Measurements from ENCODE around the gene ARFRP1. TPM values are rescaled to one million over a fixed set of nuclear protein-coding genes. Genes with fewer than 3 reads are reported as not detected.
"Not testable (repeated sequence)": the region's sequence is repeated elsewhere in the genome, so short reads cannot be mapped to it uniquely, and the experiment has no call there.

ARFRP1 gene
- total RNA-seq, 1 donor from 2014 or later: 31.1 TPM

DNA sequence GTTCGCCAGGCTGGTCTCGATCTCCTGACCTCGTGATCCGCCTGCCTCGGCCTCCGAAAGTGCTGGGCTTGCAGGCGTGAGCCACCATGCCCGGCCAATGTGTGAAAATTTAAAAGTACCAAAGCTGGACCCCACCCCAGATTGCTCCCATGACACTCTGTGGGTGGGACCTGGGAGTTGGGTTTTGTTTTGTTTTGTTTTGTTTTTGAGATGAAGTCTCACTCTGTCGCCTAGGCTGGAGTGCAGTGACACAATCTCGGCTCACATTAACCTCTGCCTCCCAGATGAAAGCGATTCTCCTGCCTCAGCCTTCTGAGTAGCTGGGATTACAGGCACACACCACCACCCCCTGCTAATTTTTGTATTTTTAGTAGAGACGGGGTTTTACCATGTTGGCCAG is 36.1 kb downstream of the ARFRP1 start:
- ATAC-seq: not testable (repeated sequence)

DNA sequence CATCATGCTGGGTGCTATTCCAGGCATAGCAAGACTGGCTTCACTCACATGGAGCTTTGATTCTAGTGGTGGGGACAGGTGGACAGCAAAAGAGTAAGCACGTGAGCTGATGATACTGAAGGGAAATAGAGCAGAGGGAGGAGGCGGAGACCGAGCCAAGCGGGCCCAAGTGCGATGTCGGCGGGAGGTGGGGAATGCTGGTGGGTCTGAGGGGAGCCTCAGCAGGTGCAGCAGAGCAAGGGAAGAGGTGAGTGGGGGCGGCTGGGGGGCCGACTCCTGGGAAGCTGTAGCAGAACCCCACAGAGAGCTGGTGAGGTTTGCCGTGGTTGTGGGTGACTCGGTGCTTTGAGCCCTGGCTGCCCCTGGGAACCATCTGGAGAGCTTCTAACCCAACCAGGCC is 39.4 kb downstream of the ARFRP1 start:
- ATAC-seq: no peak

DNA sequence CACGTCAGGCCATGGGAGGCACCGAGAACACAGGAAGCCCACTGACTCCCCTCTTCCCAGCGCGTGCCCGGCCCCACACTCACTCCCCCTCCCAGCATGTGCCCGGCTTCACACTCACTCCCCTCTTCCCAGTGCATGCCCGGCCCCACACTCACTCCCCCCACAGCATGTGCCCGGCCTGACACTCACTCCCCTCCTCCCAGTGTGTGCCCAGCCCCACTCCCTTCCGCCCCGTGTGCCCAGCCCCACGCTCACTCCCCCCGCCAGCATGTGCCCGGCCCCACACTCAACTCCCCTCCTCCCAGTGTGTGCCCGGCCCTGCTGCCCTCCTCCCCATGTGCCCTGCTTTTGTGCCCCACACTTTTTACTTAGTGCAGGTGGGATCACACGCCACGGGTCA is 39.9 kb downstream of the ARFRP1 start:
- no peak for ATAC-seq

DNA sequence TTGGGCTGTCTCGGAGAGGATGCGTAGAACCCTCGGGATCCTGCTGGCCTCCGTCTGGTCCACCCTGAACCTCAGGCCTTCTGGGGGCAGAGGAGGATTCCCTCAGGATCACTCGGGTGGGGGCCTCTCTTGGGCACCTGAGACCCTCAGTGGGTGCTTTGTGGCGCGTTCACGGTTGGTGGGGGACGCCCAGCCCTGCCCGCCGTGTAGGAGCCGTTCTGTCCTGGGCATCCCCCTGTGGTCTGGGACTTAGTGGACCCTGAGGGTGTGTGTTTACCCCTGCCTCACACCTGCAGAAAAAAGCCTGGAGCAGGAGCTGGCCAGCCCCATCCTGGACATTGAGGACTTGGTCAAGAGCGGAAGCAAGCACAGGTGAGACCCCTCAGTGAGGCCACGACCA is 42.1 kb downstream of the ARFRP1 start:
- ATAC-seq: no peak

DNA sequence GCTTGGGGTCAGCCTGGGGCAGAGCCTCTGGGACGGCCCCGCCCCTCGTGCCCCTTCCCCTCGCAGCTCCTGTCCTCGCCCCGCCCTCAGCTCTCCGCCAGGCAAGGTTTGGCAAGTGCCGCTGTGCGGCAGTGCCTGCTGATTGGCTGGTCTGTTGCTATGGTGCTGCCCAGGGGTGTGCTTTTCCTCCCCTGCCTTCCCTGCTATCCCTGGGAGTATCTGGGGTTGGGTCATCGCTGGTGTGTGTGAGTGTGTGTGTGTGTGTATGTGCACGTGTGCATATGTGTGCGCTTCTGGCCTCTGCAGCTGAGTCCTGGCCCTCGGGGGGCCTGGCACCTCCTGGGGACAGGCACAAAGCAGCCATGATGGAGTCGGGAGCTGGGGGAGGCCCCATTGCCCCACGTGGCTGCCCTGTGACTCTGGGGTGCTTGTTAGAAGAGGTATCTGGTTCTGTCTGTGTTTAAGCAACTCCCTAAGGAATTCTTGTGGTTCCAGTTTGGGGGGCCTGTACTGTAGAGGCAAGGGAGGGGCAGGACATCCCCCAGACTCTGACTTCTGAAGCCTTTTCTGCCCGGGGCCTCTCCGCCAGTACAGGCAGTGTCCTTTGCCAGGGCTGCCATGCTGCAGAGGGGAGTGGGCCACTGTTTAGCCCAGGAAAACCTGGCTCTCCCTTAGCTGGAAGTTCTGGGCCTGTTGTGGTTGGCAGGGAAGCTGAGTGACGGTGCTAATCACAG is 42.7 kb downstream of the ARFRP1 start:
- peak; percentile 31 for ATAC-seq

DNA sequence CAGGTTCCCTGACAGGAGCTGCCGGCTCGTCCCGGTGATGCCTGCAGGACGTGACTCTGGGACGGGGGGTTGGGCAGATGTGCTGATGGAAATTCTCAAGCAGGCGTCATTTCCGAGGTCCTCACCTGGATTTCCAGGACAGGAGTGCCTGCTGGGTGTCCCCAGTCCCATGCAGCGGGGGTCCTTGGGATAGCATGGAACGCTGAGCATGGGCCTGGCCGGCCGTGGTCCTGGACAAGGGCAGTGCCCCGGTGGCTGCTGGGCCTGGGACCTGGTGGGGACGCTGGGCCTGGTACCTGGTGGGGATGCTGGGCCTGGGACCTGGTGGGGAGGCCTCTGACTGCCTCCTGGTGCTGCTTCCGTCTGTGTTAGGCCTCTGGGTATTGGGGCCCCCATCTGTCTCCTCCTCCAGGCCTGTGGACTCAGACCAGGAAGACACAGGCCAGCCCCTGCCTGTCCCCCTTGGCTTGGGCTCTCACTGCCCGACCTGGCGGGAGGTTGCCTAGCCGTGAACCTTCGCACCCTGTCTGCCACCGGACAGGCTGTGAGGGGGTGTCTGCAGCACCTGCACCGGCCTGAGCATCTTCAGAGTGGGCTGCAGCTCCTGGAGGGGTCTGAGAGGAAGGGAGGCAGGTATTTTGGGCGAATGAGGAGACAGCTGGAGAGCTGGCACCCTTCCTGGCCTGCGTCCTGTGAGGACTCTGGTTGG is 43.5 kb downstream of the ARFRP1 start:
- ATAC-seq: no peak

DNA sequence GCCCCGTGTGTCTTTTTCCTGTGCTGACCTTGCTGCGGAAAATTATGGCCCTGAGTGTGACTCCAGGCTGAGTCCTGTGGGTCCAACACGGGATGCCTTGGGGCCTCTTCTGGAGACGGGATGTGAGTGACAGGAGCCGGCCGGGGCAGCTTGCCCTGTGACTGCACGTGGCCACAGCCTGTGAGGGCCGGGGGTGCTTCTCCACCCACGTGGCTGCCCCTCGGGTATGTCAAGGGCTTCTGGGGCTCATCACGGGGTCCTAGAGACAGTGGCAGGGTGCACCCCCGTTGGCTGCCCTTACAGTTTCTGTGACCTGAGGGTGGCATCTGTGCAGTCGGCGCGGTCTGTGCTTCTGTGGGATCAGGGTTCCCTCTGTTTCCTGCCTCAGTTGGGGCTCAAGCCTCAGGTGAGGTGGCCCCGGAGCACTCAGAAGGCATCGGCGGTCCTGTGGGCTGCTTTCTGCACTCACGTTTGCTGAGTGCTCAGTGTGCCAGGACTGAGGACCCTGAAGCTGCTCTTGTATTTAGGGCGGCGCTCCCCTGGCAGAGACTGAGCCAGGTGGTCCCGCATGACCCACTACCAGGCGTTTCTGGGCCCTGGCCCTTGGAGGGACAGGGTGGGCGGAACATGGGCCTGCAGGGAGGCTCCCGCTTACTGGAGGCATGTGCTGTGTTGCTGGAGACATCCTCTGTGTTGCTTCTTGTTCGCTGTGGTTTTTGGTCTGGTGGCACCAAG is 44.3 kb downstream of the ARFRP1 start:
- no peak for ATAC-seq

DNA sequence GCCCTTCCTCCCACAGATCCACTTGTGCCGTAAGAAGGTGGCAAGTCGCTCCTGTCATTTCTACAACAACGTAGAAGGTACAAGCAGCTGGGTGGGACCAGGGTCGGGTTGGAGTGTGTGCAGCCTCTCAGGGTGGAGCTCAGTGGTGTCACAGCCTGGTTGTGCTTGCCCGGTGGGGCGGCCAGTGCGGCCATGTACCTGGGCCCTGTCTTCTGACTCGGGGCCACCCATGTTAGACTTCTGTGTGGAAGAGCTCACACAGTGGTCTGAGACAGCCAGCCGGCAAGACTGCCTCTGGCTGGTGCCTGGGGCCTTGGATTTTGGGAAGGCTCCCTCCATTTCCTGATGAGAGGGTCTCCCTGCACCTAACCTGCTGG is 45.0 kb downstream of the ARFRP1 start:
- no peak for ATAC-seq

DNA sequence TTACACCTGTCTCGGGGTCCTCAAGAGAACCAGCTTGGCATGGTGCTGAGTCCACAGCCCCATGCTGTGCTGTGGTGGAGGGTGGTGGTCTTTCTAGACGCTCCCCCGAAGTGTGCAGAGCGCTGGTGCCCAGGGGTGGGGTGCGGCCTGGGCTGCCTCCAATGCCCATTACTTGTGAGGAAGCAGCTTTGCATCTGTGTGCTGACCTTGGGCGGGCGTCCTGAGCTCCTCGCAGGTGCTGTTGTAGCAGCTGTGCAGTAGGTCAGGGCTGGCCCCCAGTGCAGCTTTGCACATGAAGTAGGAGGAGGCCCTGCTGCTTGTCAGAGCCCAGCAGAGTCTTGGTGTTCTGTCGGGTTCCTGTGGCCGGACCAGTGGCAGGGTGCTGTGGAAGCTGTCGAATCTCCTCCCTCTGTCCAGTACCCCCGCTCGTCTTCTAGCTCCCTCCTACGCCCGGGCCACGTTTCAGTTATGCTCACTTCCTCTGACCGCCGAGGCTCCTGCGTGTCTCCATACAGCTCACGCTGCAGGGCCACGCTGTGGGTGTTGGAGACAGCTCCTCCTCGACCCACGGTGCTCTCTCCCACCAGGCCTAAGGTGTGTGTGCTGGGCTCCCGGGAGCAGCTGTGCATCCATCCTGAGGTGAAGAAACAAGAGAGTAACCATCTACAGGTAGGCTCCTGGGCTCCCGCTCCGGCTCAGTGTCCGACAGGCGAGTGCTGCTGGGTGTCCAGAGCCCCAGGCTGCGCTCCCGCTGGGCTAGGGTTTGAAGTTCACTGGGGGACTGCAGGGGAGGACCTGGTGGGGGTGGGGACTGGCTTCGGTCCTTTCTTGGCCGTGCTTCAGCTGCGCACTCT is 45.6 kb downstream of the ARFRP1 start:
- no peak for ATAC-seq

DNA sequence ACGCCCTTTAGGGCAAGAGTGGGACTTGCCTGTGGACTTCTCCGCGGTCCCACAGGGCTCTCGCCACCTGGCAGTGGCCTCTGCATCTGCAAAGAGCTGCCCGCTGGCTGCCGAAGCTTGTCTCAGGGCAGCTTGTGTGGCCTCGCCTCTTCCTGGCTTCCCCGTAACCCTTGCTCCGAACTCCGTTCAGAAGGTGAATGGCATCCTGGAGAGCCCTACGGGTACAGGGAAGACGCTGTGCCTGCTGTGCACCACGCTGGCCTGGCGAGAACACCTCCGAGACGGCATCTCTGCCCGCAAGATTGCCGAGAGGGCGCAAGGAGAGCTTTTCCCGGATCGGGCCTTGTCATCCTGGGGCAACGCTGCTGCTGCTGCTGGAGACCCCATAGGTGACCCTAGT is 46.7 kb downstream of the ARFRP1 start:
- ATAC-seq: no peak

DNA sequence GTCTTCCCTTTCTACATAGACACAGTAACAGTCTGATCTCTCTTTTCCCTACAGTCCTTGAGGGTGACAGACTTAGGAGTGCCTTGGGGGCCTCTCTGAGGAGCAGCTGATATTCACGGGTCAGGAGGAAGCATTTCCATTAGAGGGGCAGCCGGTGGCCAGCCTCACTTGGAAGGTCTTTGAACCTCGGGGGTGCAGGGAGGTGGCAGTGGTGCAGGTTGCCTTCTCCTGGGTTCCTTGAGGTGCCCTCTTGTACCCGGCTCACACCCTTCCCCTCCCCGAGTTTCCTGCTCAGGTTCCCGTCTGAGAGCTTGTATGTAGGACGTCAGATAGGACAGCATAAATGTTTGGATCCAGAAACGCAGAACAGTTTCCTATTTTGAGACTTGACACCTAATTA is 47.2 kb downstream of the ARFRP1 start:
- ATAC-seq: no peak

DNA sequence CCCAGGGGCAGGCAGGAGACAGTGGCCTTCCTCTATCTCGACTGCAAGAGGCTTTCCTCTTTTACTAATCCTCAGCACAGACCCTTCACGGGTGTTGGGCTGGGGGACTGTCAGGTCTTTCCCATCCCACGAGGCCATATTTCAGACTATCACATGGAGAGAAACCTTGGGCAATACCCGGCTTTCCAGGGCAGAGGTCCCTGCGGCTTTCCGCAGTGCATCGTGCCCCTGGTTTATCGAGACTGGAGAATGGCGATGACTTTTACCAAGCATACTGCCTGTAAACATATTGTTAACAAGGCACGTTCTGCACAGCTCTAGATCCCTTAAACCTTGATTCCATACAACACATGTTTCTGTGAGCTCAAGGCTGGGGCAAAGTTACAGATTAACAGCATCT is 47.6 kb downstream of the ARFRP1 start:
- not testable (repeated sequence) for ATAC-seq

DNA sequence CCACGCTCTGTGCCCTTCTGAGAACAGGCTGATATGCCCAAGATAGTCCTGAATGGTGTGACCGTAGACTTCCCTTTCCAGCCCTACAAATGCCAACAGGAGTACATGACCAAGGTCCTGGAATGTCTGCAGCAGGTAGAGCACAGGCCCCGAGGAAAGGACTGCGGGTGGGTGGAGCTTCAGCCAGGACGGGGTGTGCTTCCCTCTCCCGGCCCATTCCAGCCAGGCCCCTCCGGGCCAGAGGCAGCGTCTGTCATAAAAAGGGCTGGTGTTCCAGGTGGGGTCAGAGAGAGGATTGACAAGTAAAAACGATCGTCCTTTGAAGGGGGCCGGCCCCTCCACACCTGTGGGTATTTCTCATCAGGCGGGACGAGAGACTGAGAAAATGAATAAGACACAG is 48.4 kb downstream of the ARFRP1 start:
- ATAC-seq: no peak

DNA sequence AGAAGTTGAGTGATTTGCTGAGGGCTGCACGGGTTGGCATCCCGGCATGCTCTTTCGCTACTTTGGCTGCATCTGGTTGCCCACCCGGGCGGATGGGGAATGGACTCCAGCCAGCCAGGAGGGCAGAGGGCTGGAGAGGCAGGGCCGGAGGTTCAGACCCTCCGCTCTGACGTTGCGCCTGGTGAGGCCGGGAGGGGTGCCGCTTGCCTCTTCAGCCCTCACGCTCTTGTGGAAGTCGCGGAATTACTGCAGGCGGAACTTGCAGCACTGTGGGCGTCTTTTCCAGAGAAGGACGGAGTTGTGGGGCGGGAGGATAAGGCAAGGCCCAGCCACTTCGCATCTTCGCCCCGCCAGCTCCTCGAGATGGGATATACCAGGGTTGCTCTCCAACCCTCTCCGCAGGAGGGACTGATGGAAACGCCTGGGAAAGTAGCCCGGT is 49.0 kb downstream of the ARFRP1 start:
- peak; percentile 33 for ATAC-seq

DNA sequence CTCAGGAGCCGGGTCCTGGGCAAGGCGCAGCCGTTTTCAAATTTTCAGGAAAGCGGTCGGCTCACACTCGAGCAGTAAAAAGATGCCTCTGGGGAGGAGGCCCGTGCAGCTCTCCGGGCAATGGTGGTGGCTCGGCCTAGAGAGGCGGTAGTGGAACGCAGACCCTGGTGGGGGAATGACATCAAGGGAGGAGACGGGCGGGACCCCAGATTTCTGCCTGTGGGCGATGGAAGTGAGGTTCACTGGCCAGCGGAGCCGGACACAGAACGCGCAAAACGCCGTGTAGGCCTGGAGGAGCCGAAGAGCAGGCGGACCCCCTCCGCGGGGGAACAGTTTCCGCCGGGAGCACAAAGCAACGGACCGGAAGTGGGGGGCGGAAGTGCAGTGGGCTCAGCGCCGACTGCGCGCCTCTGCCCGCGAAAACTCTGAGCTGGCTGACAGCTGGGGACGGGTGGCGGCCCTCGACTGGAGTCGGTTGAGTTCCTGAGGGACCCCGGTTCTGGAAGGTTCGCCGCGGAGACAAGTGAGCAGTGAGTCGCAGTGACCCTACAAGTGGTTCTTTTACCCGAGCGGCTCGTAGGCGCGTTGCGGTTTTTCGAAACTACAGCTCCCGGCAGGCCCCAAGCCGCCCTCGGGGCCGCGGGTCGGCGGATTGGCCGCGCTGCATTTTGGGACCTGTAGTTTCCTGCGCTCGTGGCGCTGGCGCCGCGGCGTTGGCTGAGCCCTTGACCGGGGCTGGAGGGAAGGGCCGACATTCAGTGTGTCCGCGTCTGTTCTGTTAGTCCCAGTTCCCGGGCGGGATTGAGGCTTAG is 49.6 kb downstream of the ARFRP1 start, which contains the start of gene RTEL1:
Gene RTEL1, plus strand, starts transcription at position 376 of the 812 bp plus-strand sequence. CDS start 1,091 bp downstream, outside the sequence.
- ATAC-seq: peak; percentile 84

DNA sequence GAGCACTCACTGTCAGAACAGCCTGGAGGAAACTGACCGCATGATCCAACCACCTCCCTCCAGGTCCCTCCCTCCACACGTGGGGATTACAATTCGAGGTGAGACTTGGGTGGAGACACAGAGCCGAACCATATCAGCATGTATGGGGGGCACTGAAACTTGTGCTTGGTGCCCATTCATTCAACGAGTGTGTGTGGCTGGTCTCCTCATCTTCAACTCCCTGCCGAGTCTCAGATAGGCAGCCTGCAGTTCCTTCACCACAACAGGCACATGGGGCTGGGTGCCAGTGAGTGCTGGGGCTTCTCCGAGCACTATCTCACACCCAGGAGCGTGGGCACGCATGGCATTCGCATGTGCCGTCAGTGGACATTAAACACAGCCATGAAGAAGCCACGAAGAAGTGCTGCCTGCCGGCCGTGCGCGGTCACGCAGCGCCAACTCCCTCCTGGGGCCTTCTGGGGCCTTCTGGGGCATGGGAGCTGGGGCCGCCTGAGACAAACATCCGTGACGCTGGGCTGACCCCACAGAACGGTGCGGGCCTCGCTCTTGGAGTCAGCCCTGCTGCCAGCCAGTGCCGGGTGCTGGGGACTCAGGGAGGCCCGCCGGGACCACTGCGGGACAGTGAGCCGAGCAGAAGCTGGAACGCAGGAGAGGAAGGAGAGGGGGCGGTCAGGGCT is 50.4 kb downstream of the ARFRP1 start:
- ATAC-seq: no peak

DNA sequence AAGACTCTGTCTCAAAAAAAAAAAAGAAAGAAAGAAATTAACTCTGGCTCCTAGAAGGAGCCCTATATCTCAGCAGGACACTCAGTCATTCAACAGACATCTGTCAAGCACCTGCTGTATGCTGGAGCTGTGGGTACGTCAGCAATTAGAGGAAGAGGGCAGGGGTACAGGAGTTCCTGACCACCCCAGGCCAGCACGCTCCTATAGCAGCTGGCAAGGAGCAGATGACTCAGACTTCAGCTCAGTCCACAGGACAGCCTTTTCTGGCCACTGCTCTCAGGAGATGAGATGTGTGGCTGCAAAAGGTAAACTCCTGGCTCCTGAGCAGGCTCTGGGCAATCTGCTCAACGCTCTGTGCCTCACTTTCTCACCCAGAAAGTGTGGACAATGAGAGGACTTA is 51.3 kb downstream of the ARFRP1 start:
- no peak for ATAC-seq

DNA sequence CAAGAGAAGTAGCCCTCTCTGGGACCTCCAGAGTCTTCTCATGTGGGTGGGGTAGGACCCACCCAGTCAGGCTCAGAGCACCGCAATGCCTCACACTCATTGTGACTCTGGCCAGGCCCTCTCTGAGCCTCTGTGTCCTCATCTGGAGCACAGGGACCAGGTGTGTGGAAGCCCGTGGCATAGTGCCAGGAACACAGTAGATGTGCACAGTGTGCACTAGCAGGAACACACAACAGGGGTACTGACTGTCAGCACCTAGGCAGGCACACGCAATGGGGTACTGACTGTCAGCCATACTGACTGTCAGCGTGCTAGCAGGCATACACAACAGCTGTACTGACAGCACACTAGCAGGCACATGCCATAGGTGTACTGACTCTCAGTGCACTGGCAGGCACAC is 52.5 kb downstream of the ARFRP1 start:
- no peak for ATAC-seq

DNA sequence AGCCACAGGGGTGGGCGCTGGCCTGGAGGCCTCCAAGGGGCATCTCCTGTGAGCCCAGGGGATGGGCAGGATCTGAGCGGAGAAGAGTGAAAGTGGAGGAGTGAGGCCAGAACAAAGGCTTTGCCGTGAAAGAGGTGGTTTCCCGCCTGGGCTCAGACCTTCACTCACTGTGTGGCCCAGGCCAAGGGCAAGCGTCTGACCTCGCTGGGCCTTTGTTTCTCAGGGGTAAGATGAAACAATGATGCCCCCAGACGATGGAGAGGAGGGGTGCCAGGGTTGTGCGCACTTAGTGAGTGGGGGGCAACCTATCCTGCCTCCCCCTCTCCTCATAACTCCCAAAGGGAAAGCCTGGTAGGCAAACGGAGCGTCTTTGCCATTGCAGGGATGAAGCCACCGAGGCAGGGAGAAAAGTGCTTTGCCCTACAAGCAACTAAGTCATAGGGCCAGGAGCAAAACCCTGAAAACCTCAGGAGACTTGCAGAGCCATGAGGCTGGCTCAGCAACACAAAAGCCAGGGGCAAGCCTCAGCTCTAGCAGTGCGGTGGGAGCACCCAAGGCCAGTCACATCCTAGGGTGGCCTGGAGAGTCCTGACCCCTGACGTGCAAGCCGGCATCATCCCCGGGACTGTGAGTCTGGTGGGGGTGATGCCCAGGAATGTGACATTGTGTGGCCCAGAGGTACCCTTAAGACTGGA is 53.7 kb downstream of the ARFRP1 start:
- no peak for ATAC-seq
